Stimulated activated CD4-positive, alpha-beta T cell treated with anti-CD3 and anti-CD28 coated beads, Interleukin-2, amount 100 ng/mL, for 48 hours (primary cell): ENCODE measurements around the gene RAB10.
A peak's percentile ranks its signal among the peaks of the same experiment; 100 is the strongest.

Experiments
- DNase-seq, 2 donors: peaks; one replicate each; pipeline ENCODE4 v3.0.0-alpha.2; 2020

Gene RAB10

GRCh38 chr2:26184555-26185303 is 150.8 kb downstream of the RAB10 start:
- peak; percentile 79 to 87 for DNase-seq

GRCh38 chr2:26185304-26185928 is 151.5 kb downstream of the RAB10 start:
- no peak for DNase-seq

- DNase-seq = no peak
Observed at GRCh38 chr2:26185954-26186770, 152.3 kb downstream of the RAB10 start.
